GM21515 (cell line): ENCODE measurements around the gene RPS6KA3.
A peak's percentile ranks its signal among the peaks of the same experiment; 100 is the strongest.

Experiments used
- ATAC-seq: cut with Tn5 transposase; IDR thresholded peaks from one replicate; pipeline ENCODE4 v1.9.1; 2021; ENCODE audit not compliant: unreplicated experiment

RPS6KA3 gene

DNA sequence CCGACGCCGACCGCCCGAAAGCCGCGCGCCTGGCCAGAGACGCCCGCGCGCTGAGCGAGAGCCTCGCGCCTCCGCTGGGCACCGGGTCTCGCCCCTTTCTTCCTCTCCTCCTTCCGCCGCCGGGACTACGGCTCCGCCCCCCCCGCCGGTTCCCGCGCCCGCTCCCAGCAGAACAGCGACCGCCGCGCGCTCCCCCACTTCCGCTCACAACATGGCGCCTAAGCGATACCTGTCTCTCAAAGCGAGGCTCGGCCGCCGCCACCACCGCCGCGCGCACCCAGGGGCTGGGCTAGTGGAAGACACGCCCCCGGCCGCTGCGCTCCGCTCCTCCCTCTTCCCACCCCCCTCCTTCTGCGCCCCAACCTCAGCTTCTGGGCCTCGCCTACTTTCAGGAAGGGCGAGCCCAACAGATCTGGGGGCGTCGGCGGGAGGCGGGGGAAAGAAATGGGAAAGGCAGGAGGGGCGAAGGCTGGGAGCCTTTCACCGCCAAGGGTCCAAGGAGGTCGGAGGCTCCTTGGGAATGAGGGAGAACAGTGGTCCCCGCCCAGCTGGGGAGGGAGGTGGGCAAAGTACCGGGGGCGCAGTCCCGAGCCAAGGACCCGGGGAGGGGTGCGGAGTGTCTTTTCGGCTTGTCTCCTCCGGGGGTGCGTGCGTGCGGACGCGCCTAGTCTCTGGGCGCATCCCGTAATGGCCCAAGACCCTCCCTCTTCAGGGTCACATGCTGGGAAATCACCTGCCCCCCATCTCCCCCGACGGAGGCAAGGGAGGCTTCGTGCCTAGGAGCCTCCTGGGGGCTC, at the start of gene RPS6KA3:
Gene RPS6KA3, minus strand, starts transcription at position 100 of the 797 bp plus-strand sequence. CDS start 277 bp downstream, outside the sequence.
- peak; percentile 84 for ATAC-seq

GRCh38 chrX:20315140-20315539, 48.4 kb upstream of the RPS6KA3 start:
- ATAC-seq: peak; percentile 76

- ATAC-seq: no peak
These were observed 47.2 kb upstream of the RPS6KA3 start for GRCh38 chrX:20313899-20314298.

GRCh38 chrX:20312018-20312417, 45.3 kb upstream of the RPS6KA3 start:
- ATAC-seq: no peak

DNA sequence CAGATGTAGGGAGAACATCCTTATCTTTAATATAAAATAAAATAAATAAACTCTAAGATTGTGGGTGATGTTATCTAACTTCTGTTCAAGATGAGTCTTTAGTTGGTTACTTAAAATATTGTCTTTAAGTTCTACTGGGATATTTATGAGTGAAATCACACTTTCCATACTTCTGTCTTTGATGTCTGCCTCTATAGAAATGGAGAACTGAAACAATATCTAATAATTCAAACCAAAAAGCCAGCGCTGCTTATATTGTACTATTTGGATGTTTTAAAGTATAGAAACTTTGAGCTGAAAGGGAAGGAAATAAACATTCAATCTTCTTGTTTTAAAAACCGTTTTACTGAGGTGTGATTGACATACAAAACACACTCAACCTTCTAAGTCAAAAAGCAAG, 44.8 kb upstream of the RPS6KA3 start:
- ATAC-seq: no peak

- ATAC-seq: no peak
These were observed 43.1 kb upstream of the RPS6KA3 start for GRCh38 chrX:20309806-20310205.

DNA sequence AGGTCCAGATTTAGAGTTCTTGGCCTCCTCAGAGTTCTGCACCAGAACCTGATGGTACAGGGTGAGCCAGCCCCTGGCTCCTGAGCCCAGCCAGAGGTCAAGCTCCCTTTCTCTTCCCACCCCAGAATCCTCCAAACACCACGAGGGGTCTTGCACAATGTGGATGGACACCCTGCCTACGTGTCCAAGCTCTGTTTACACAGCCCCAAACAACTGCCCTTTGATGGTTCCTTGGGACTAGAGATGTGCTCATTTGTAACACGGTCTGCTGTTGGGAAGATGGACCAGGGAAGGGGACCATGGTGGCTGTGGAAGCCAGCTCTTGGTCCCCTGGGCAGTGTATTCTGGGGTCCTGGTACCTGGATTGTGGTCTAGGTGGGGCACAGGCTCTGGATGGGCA, 40.0 kb upstream of the RPS6KA3 start:
- ATAC-seq: no peak

- ATAC-seq: no peak
These were observed 34.1 kb upstream of the RPS6KA3 start for GRCh38 chrX:20300822-20301221.

DNA sequence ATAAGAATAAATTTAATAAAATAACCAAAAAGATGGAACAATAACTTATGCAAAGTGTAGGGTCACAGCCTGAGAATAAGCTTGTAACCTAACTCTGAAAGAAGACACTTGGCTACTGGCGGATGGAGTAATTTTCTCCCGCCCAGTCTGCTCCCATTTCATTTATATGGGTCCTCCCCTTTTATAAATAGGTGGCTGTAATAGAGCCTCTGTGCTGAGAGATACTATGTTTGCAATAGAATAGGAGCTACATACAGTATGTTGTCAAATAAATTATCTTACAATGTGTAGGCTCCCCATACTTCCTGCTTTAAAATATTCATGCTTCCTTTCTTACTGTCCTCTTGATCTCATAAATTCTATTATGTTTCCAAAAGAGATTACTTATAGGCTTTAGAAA, 28.2 kb upstream of the RPS6KA3 start:
- no peak for ATAC-seq

- no peak for ATAC-seq
These were observed 27.6 kb upstream of the RPS6KA3 start for GRCh38 chrX:20294284-20294683.

- no peak for ATAC-seq
These were observed 18.8 kb upstream of the RPS6KA3 start for GRCh38 chrX:20285511-20285910.

- no peak for ATAC-seq
These were observed 18.3 kb upstream of the RPS6KA3 start for GRCh38 chrX:20284992-20285391.

DNA sequence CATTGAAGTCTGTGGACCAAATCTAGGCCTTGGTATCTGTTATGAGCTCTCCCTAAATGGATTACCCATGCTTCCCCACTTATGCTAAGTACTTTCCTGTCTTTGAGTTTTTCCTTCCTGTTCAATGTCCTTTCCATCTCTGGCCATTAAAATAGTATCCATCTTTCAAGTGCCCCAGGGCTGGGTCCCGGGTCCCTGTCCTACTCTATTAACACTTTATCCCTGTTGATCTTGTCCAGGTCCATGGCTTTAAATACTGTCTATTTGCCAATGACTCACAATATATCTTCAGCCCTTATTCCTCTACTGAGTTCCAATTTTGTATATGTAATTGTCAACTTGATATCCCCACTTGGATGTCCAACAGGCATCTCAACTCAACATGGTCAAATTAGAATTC, 17.7 kb upstream of the RPS6KA3 start:
- no peak for ATAC-seq

- ATAC-seq: no peak
These were observed 14.2 kb upstream of the RPS6KA3 start for GRCh38 chrX:20280938-20281337.

- no peak for ATAC-seq
These were observed 7.4 kb upstream of the RPS6KA3 start for GRCh38 chrX:20274121-20274520.

DNA sequence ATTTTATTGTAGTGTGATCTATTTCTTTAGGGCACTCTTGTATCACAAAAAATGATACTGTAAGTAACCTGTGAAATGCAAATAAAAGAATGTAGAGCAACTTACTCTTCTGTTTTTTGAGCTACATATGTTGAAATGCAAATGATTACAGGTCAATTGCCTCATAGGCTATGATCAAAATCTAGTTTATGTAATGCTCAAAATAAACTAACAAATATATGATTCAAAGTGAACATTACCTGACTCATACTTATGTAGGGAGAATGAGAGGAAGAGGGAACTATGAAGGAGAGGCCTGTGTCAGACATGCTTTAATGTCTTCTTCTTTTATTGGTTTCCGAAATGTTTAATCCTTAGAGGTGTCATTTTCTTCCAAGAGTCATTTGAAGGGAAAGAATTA, 5.0 kb upstream of the RPS6KA3 start:
- no peak for ATAC-seq

- ATAC-seq: no peak
These were observed 4.5 kb upstream of the RPS6KA3 start for GRCh38 chrX:20271186-20271585.

DNA sequence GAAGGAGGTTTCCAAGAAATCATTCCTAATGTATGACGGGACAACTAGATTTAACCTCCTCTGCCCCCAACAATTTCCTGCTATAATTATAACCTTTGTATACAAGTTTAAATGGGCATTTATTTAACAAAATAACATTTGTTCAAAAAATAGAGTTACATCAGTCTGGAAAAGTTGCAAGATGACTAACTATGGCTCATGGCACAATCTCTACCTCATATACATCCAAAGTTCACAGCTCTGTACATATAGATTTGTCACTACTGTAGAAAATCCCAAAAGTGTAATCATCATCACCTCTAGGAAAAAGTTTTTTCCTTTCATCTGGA, 3.8 kb upstream of the RPS6KA3 start:
- no peak for ATAC-seq

GRCh38 chrX:20269848-20270561, 3.3 kb upstream of the RPS6KA3 start:
- ATAC-seq: no peak

DNA sequence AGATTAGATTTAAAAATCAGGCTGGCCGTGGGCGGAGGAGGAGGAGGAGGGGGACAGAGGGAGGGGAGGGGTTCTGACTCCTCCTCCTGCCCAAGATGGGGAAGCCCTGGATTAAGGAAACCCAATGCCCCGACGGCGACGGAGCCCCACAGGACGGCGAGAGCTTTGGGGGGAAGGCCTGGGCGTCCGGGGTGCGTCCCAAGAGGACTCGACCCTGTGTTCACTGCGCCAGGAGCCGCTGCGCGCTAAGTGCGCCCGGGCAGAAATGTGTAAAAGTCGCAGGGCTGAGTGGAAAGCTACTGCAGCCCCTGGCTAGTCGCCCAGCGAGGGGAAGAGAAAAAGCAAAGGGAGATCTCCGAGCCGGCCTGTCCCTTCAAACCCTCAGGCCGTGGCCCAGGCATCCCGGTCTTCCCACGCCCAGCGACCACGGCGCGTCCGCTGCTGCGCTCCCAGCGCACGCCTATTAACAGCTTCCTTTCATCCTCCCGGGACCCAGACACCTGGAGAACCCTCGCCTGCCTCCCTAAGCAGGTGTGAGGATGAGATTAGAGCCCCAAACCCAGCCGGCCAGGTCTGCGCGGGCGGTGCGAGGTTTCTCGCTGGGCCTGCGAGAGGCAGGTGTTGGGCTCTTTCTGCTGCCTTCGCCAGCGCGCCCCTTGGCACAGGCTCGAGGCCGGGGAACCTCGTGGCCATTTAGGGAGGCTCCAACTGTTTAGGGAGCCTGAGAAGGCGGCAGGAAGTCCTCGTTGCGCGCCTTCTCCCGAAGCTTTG, 1.4 kb upstream of the RPS6KA3 start:
- ATAC-seq: no peak

DNA sequence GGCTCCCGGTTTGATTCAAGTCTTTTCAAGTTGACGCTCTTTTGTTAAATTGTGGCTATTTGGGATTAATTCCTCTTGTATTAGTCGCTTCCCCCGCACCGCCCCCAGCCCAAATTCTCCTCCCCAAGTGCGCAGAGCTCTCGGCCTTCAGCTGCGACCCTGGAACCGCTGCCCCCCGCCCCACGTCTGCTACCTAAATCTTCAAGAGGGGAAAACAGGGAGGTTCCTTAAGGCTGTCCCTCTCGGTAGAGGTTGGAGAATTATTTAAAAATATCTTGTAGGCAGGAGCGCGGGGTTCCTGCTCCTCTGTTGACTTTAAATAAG, 860 bp upstream of the RPS6KA3 start:
- ATAC-seq: no peak
